Left lung (tissue), 10 donors: ENCODE measurements around the gene STAB1. TPM values are rescaled to one million over a fixed set of nuclear protein-coding genes. Genes with fewer than 3 reads are reported as not detected.

Source experiments
- ATAC-seq: fragments of 200-7000 bp; cut with Tn5 transposase; one replicate; pipeline ENCODE4 v1.9.1; 2020; ENCODE audit warnings: moderate library complexity
- DNase-seq, 4 donors: peaks; one replicate each; pipeline ENCODE4 v3.0.0-alpha.2; 2013 to 2020
- H3K27ac ChIP-seq, 2 donors: fragments of 200-600 bp; sonication (generic) in 1 of 2; one replicate each; pipeline versions ENCODE4 v1.5.0 to v1.8.0; 2020 to 2021
- H3K27me3 ChIP-seq, 2 donors: fragments of 200-600 bp; sonication (generic) in 1 of 2; one replicate each; pipeline versions ENCODE4 v1.5.0 to v1.8.0; 2020 to 2021
- H3K36me3 ChIP-seq, 2 donors: fragments of 200-600 bp; sonication (generic) in 1 of 2; one replicate each; pipeline versions ENCODE4 v1.5.0 to v1.8.0; 2020 to 2021
- H3K4me1 ChIP-seq, 2 donors: fragments of 200-600 bp; one replicate each; pipeline ENCODE4 v1.8.0; 2021
- H3K4me3 ChIP-seq, 2 donors: fragments of 200-600 bp; sonication (generic) in 1 of 2; one replicate each; pipeline versions ENCODE4 v1.5.0 to v1.8.0; 2020 to 2021; ENCODE audit warnings: mild to moderate bottlenecking in 1 of 2
- H3K9me3 ChIP-seq, 2 donors: fragments of 200-600 bp; sonication (generic) in 1 of 2; one replicate each; pipeline versions ENCODE4 v1.5.0 to v1.8.0; 2020 to 2021
- CTCF ChIP-seq, 2 donors: fragments of 200-600 bp; sonication (generic) in 1 of 2; IDR thresholded peaks; one replicate each; pipeline versions ENCODE4 v1.5.0 to v1.8.0; 2021; ENCODE audit warnings: antibody characterized with exemption in 2 of 2
- intact Hi-C, 2 donors: fragments of 100-400 bp; cut with DNase I; formaldehyde crosslinking; loops; one replicate each; pipeline versions ENCODE4 v1.11.2 to v1.14.2; 2022
- polyA plus RNA-seq, 6 donors: library from polyadenylated mRNA; unstranded; fragments of 120-200 nt; gene quantifications; one replicate each; pipeline ENCODE4 v1.2.1, GENCODE V29; 2013; ENCODE audit not compliant: insufficient read length in 6 of 6
- total RNA-seq, 2 donors: library from RNA; stranded (reverse); fragmentation: NEBNext Ultra II Directional; extraction: Animal tissue kit (Norgen Biotek cat#: 25700); gene quantifications; one replicate each; pipeline ENCODE4 v1.2.1, GENCODE V29; 2021
- donor health status: DM: no; HTN: yes; CAD: no.
- donor health status: DM: no; HTN: no; CAD: no.

STAB1 gene
- total and polyA plus RNA-seq, 8 donors: 46.5 to 334 (median 51.4) TPM

GRCh38 chr3:52470920-52471319 lies 24.2 kb upstream of the STAB1 start:
- intact Hi-C loops: no loop called here
- H3K9me3 ChIP-seq: no peaks in the 10 kb centered on the region
- H3K27ac ChIP-seq: no peak overlapping the region
- TF ChIP-seq CTCF (IDR thresholded peaks at IDR 0.05): no peak
- peaks cover 3 to 62% of the 10 kb centered on the region in 2 donors for H3K4me1 ChIP-seq
- DNase-seq (no peak), ATAC-seq (no peak)
- no peaks in the 10 kb centered on the region for H3K27me3 ChIP-seq
- H3K36me3 ChIP-seq: peaks cover 0 to 68% of the 10 kb centered on the region in 2 donors
- no peak overlapping the region for H3K4me3 ChIP-seq

GRCh38 chr3:52471371-52472238 lies 23.5 kb upstream of the STAB1 start:
- peaks cover 3 to 69% of the 10 kb centered on the region in 2 donors for H3K4me1 ChIP-seq
- intact Hi-C loops: no loop called here
- H3K9me3 ChIP-seq: no peaks in the 10 kb centered on the region
- H3K4me3 ChIP-seq: no peak overlapping the region
- H3K27ac ChIP-seq: peak overlapping the region in 1 of 2 donors; percentile 42
- no peaks in the 10 kb centered on the region for H3K27me3 ChIP-seq
- peak; percentile 60 to 75 for TF ChIP-seq CTCF (IDR thresholded peaks at IDR 0.05)
- DNase-seq (peak in 3 of 4 donors; percentile 59 to 86 (median 71)), ATAC-seq (peak; percentile 85)
- H3K36me3 ChIP-seq: peaks cover 0 to 74% of the 10 kb centered on the region in 2 donors

- no peaks in the 10 kb centered on the region for H3K9me3 ChIP-seq
- H3K27ac ChIP-seq: no peak overlapping the region
- H3K36me3 ChIP-seq: peaks cover 0 to 78% of the 10 kb centered on the region in 2 donors
- DNase-seq (peak in 1 of 4 donors; percentile 33), ATAC-seq (no peak)
- no peaks in the 10 kb centered on the region for H3K27me3 ChIP-seq
- no peak for TF ChIP-seq CTCF (IDR thresholded peaks at IDR 0.05)
- intact Hi-C loops: no loop called here
- no peak overlapping the region for H3K4me3 ChIP-seq
- peaks cover 3 to 66% of the 10 kb centered on the region in 2 donors for H3K4me1 ChIP-seq
Measured at GRCh38 chr3:52472239-52473000, 22.7 kb upstream of the STAB1 start.

GRCh38 chr3:52473026-52473425 lies 22.1 kb upstream of the STAB1 start:
- Histone ChIP-seq H3K27ac (peak overlapping the region in 1 of 2 donors; percentile 8), H3K27me3 (no peaks in the 10 kb centered on the region), H3K9me3 (no peaks in the 10 kb centered on the region), H3K4me1 (peaks cover 3 to 60% of the 10 kb centered on the region in 2 donors), H3K4me3 (no peak overlapping the region), H3K36me3 (peaks cover 0 to 80% of the 10 kb centered on the region in 2 donors)
- TF ChIP-seq CTCF (IDR thresholded peaks at IDR 0.05): no peak
- peak in 1 of 4 donors; percentile 44 for DNase-seq
- intact Hi-C loops: no loop called here
- ATAC-seq: no peak
